Kidney (tissue), 14 donors: ENCODE data around the gene LRRC37A. TPM values are rescaled to one million over a fixed set of nuclear protein-coding genes. Genes with fewer than 3 reads are reported as not detected.

Experiments used
- DNase-seq, 5 donors: peaks; one replicate each; pipeline ENCODE4 v3.0.0-alpha.2; 2013 to 2020
- FAIRE-seq: peaks from 2 replicates; lab custom pipeline; 2012; peaks lifted over from hg19 to GRCh38; lab: Jason Lieb, UNC
- H3K27ac ChIP-seq, 2 donors: one replicate each; pipeline ENCODE4 v1.7.0; 2013; ENCODE audit warnings: low read depth in 2 of 2, low read length in 2 of 2, inconsistent platforms in 1 of 2
- H3K27me3 ChIP-seq: one replicate; pipeline ENCODE4 v1.7.1; 2013; ENCODE audit warnings: low read length, inconsistent platforms; ENCODE audit not compliant: control insufficient read depth, insufficient read depth
- H3K36me3 ChIP-seq, 3 donors: one replicate each; pipeline versions ENCODE4 v1.7.0 to v1.7.1; 2013; ENCODE audit warnings: low read length in 3 of 3, control low read depth in 1 of 3, inconsistent platforms in 1 of 3; ENCODE audit not compliant: insufficient read depth in 3 of 3, control insufficient read depth in 2 of 3
- H3K4me1 ChIP-seq, 3 donors: one replicate each; pipeline versions ENCODE4 v1.7.0 to v1.7.1; 2013; ENCODE audit warnings: low read length in 3 of 3, inconsistent platforms in 1 of 3, low read depth in 1 of 3; ENCODE audit not compliant: control insufficient read depth in 2 of 3, insufficient read depth in 2 of 3
- H3K4me3 ChIP-seq, 3 donors: one replicate each; pipeline versions ENCODE4 v1.7.0 to v1.8.1; 2013; ENCODE audit warnings: low read length in 3 of 3, control low read depth in 1 of 3, inconsistent platforms in 1 of 3
- H3K9ac ChIP-seq, 3 donors: one replicate each; pipeline versions ENCODE4 v1.7.0 to v1.7.1; 2013; ENCODE audit warnings: low read length in 3 of 3, control low read depth in 1 of 3, inconsistent platforms in 1 of 3
- H3K9me3 ChIP-seq, 3 donors: one replicate each; pipeline versions ENCODE4 v1.7.0 to v1.7.1; 2013; ENCODE audit warnings: low read length in 3 of 3, control low read depth in 1 of 3, inconsistent platforms in 1 of 3; ENCODE audit not compliant: control insufficient read depth in 2 of 3, insufficient read depth in 1 of 3
- CTCF ChIP-seq: IDR thresholded peaks from 3 replicates; pipeline ENCODE4 v1.5.1; 2012; ENCODE audit warnings: mild to moderate bottlenecking, moderate library complexity, borderline replicate concordance; ENCODE audit not compliant: insufficient read depth; ENCODE audit errors: extremely low read depth
- intact Hi-C: fragments of 100-400 bp; cut with DNase I; formaldehyde crosslinking; loops from one replicate; pipeline ENCODE4 v1.11.1; 2022
- polyA plus RNA-seq: library from polyadenylated mRNA; stranded (reverse); fragments of 350-450 nt; fragmentation: Illumina TruSeq; extraction: RNeasy Lipid Tissue Mini Kit (QIAGEN cat#74804); gene quantifications from one replicate; pipeline ENCODE4 v1.2.3, GENCODE V29; 2014; ENCODE audit warnings: low read depth, low replicate concordance; ENCODE audit not compliant: insufficient read depth
- total RNA-seq: library from RNA; stranded (reverse); fragmentation: NEBNext Ultra II Directional; extraction: Animal tissue kit (Norgen Biotek cat#: 25700); gene quantifications from one replicate; pipeline ENCODE4 v1.2.1, GENCODE V29; 2021
- donor health status: control.
- donor health status: control.
- donor health status: control.
- donor health status: control.
- donor health status: control.
- donor health status: DM: yes; HTN: yes; CAD: no.
- donor health status: Normal renal cell carcinoma (clear cell type).

LRRC37A gene
- total and polyA plus RNA-seq, 2 donors from 2014 or later = 0.52 to 3.1 TPM

DNA sequence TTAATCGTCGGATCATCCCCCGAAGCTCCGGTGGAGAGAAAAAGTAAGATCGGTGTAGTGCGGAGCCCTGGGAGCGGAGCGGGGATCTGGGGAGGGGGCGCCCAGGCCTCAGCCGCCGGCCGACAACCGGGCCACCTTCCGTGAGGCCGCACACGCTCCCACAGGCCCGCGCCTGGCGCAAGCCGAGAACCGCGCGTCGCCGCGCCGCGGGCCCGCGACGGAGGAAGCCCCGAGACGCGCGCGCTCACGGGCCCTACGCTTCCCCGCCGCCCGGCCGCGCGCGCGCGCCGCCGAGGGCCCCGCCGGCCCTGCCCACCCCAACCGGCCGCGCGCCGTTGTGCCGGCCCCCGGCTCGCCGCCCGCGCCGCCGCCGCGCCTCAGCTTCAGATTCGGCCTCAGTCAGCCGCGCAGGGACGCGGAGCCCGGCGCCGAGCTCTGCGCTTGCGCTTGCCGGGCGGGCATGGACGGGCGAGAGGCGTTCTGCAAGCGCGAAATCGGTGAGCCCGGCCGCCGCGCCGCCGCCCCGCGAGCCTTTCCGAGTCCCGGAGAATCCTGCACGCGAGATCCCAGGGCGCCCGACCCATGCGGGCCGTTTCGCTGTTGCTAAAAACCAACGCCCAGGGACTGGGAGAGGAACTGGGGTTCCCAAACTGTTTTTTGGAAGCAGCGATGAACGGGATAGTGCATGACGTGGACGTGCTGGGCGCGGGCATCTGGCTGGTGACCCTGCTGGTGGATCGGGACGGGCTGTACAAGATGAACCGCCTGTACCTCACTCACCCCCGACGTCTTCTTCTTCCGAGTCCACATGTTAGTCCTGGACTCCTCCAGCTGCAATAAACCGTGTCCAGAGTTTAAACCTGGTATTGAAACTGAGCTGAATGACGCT, 28.0 kb upstream of the LRRC37A start:
- H3K4me1 ChIP-seq = peaks cover 0 to 3% (median 0%) of the 10 kb centered on the region in 3 donors
- no peaks in the 10 kb centered on the region for H3K9me3 ChIP-seq
- no peaks in the 10 kb centered on the region for H3K27me3 ChIP-seq
- FAIRE-seq = no peak
- H3K4me3 ChIP-seq = peak overlapping the region; percentile 71 to 97 (median 81)
- intact Hi-C loops = no loop called here
- DNase-seq = peak; percentile 85 to 96 (median 91)
- H3K9ac ChIP-seq = peak overlapping the region; percentile 62 to 93 (median 80)
- no peak for TF ChIP-seq CTCF
- H3K36me3 ChIP-seq = no peaks in the 10 kb centered on the region
- H3K27ac ChIP-seq = peak overlapping the region; percentile 80 to 92

DNA sequence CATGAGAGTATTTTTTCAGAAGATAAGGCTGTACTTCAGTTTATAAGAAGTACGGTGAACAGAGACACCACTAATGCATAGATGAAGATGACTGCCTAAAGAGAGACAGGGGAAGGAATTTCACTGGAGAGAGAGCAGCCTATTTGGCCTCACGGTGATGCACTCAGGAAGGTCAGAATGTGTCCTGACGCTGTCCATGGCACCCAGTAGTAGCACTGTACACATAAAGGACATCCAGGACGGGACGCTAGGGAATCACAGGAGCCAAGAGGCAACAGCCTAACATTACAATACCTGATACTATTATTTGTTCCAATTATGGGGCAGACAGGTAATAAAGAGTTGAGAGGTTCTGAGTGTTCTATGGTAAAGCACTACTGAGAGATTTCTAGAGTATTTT, 24.9 kb upstream of the LRRC37A start:
- Histone ChIP-seq H3K4me1 (peaks cover 0 to 3% (median 0%) of the 10 kb centered on the region in 3 donors), H3K36me3 (no peaks in the 10 kb centered on the region), H3K9me3 (no peaks in the 10 kb centered on the region), H3K4me3 (no peak overlapping the region), H3K27ac (no peak overlapping the region), H3K27me3 (no peaks in the 10 kb centered on the region), H3K9ac (no peak overlapping the region)
- no peak for TF ChIP-seq CTCF
- intact Hi-C loops = no loop called here
- DNase-seq = no peak
- FAIRE-seq = no peak

- no peak for DNase-seq
- Histone ChIP-seq H3K9ac (no peak overlapping the region), H3K36me3 (no peaks in the 10 kb centered on the region), H3K4me1 (no peaks in the 10 kb centered on the region), H3K27ac (no peak overlapping the region), H3K4me3 (no peak overlapping the region), H3K27me3 (no peaks in the 10 kb centered on the region), H3K9me3 (no peaks in the 10 kb centered on the region)
- no peak for TF ChIP-seq CTCF
- FAIRE-seq = no peak
- intact Hi-C loops = no loop called here
These were observed 21.2 kb upstream of the LRRC37A start for GRCh38 chr17:46273541-46274236.
